ENCODE data around the gene TEX13B.

TEX13B gene, protein sequence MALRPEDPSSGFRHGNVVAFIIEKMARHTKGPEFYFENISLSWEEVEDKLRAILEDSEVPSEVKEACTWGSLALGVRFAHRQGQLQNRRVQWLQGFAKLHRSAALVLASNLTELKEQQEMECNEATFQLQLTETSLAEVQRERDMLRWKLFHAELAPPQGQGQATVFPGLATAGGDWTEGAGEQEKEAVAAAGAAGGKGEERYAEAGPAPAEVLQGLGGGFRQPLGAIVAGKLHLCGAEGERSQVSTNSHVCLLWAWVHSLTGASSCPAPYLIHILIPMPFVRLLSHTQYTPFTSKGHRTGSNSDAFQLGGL

DNA sequence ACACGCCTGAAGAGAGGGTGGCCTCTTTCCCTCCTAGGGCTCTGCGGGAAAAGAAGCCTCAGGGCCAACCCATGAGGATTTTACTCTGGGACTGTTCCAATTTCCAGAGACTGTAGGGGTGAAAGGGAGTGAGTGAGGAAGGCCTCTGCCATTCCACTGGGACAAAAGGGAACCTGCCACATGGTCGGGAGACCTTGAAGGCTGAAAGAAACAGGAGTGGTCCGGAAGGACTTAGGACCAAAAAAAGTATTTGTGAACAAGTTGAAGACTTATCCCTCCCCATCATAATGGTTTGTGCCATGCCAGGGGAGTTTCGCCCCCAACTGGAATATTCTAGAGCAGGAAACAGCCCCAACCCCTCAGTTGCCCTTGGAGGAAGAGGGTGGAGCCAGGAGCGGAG lies at the start of gene TEX13B:
Gene TEX13B (minus strand): TSS at position 15 of the 400 bp plus-strand sequence. CDS start 243 bp downstream, outside the sequence.
- H4K20me1 ChIP-seq (ENCODE audit: low read depth, low read length) = no peaks in the 10 kb centered on the region
- no peak within 1 kb of the TSS for H3K9ac ChIP-seq (ENCODE audit: low read length)
- no peaks in the 10 kb centered on the region for H3K27me3 ChIP-seq (ENCODE audit: low read length)
- no peak within 1 kb of the TSS for H3K4me2 ChIP-seq (ENCODE audit: low read depth, low read length, poor library complexity, severe bottlenecking)
- TF ChIP-seq, protein P1, sequence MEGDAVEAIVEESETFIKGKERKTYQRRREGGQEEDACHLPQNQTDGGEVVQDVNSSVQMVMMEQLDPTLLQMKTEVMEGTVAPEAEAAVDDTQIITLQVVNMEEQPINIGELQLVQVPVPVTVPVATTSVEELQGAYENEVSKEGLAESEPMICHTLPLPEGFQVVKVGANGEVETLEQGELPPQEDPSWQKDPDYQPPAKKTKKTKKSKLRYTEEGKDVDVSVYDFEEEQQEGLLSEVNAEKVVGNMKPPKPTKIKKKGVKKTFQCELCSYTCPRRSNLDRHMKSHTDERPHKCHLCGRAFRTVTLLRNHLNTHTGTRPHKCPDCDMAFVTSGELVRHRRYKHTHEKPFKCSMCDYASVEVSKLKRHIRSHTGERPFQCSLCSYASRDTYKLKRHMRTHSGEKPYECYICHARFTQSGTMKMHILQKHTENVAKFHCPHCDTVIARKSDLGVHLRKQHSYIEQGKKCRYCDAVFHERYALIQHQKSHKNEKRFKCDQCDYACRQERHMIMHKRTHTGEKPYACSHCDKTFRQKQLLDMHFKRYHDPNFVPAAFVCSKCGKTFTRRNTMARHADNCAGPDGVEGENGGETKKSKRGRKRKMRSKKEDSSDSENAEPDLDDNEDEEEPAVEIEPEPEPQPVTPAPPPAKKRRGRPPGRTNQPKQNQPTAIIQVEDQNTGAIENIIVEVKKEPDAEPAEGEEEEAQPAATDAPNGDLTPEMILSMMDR (IDR thresholded peaks at IDR 0.05; ENCODE audit: insufficient read depth, low read length, poor library complexity, severe bottlenecking) = no peak
- no peak for TF ChIP-seq EZH2phosphoT487 (conservative IDR thresholded peaks at IDR 0.05; ENCODE audit: low read length)
- H3K9me2 ChIP-seq (replicated peaks; ENCODE audit: insufficient read depth, low read length) = no peaks in the 10 kb centered on the region
- no peak within 1 kb of the TSS for H3K4me3 ChIP-seq (ENCODE audit: insufficient read depth, low read length, poor library complexity, severe bottlenecking)
- no peaks in the 10 kb centered on the region for H3K36me3 ChIP-seq (ENCODE audit: low read length)
- no peaks in the 10 kb centered on the region for H3K9me3 ChIP-seq (ENCODE audit: insufficient read depth, low read length)
- no peak within 1 kb of the TSS for H3K27ac ChIP-seq (ENCODE audit: low read depth, low read length)
- no peaks in the 10 kb centered on the region for H3F3A ChIP-seq (ENCODE audit: insufficient read depth)
- no peak within 1 kb of the TSS for H2AFZ ChIP-seq (ENCODE audit: low read depth, low read length, severe bottlenecking)
- no peaks in the 10 kb centered on the region for H3K79me2 ChIP-seq (ENCODE audit: insufficient read depth, low read length)

DNA sequence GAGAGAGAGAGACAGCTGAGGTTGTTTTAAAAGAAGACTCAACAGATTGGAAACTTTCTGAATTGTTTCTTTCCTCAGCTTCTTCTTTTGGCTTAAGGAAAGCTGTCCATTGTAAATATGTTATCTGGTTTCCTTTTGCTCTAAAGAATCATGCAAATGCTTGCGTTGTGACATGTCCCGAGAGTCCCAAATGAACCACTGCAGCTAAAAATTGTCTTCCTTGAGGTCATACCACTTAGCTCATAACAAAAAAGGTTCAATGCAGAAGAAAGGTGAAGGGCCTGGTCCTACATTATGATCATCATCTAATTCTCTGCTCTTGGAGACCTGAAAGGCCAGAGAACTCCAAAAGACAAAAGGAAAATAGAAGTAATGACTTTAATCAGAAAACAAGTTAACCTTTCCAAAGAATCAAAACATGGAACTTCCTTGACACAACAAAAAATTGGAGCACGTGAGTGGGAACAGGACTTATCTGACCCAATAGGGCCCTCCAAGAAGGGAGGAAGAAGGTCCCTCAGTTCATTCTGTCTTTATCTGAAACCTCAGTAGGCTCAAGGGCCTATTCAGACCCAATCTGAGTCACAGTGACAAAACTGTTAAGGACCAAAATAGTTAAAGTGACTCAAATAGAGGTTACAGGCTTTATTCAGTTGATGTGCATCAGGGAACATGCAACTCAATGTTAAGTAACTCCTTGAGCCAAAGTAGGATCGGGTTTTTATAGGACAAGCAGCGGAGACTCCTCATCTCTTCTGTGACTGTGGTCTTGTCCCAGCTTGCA lies 48.0 kb upstream of the TEX13B start:
- H3K4me2 ChIP-seq (ENCODE audit: low read depth, low read length, poor library complexity, severe bottlenecking) = no peak overlapping the region
- no peaks in the 10 kb centered on the region for H3K27me3 ChIP-seq (ENCODE audit: low read length)
- H3K4me3 ChIP-seq (ENCODE audit: insufficient read depth, low read length, poor library complexity, severe bottlenecking) = no peak overlapping the region
- TF ChIP-seq EZH2phosphoT487 (conservative IDR thresholded peaks at IDR 0.05; ENCODE audit: low read length) = no peak
- TF ChIP-seq, protein P1 (IDR thresholded peaks at IDR 0.05; ENCODE audit: insufficient read depth, low read length, poor library complexity, severe bottlenecking) = no peak
- H3K9ac ChIP-seq (ENCODE audit: low read length) = no peak overlapping the region
- H2AFZ ChIP-seq (ENCODE audit: low read depth, low read length, severe bottlenecking) = no peak overlapping the region
- H3K36me3 ChIP-seq (ENCODE audit: low read length) = no peaks in the 10 kb centered on the region
- no peaks in the 10 kb centered on the region for H3K79me2 ChIP-seq (ENCODE audit: insufficient read depth, low read length)
- H3F3A ChIP-seq (ENCODE audit: insufficient read depth) = no peaks in the 10 kb centered on the region
- no peaks in the 10 kb centered on the region for H4K20me1 ChIP-seq (ENCODE audit: low read depth, low read length)
- H3K9me2 ChIP-seq (replicated peaks; ENCODE audit: insufficient read depth, low read length) = no peaks in the 10 kb centered on the region
- no peak overlapping the region for H3K27ac ChIP-seq (ENCODE audit: low read depth, low read length)
- no peaks in the 10 kb centered on the region for H3K9me3 ChIP-seq (ENCODE audit: insufficient read depth, low read length)

DNA sequence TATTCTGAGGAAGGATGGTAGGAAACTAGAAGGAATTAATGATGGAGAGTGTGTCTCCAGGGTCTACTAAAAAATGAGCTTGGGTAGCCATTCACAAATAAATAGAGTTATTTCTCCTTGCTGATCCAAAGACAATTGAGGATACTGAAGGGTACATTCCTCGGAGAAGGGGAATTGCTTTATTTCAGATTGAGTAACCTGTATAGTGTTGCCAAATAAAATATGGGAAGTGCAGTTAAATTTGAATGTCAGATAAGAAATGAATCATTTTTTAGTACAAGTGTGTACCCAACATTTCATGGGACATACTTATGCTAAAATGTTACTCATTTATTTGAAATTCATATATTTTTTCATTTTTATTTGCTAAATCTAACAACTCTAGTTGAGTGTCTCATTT lies 46.7 kb upstream of the TEX13B start:
- H4K20me1 ChIP-seq (ENCODE audit: low read depth, low read length) = no peaks in the 10 kb centered on the region
- H3K36me3 ChIP-seq (ENCODE audit: low read length) = no peaks in the 10 kb centered on the region
- no peak overlapping the region for H2AFZ ChIP-seq (ENCODE audit: low read depth, low read length, severe bottlenecking)
- H3K4me2 ChIP-seq (ENCODE audit: low read depth, low read length, poor library complexity, severe bottlenecking) = no peak overlapping the region
- H3K4me3 ChIP-seq (ENCODE audit: insufficient read depth, low read length, poor library complexity, severe bottlenecking) = no peak overlapping the region
- H3K9me3 ChIP-seq (ENCODE audit: insufficient read depth, low read length) = no peaks in the 10 kb centered on the region
- no peak overlapping the region for H3K27ac ChIP-seq (ENCODE audit: low read depth, low read length)
- no peaks in the 10 kb centered on the region for H3K79me2 ChIP-seq (ENCODE audit: insufficient read depth, low read length)
- H3F3A ChIP-seq (ENCODE audit: insufficient read depth) = no peaks in the 10 kb centered on the region
- no peak overlapping the region for H3K9ac ChIP-seq (ENCODE audit: low read length)
- no peaks in the 10 kb centered on the region for H3K9me2 ChIP-seq (replicated peaks; ENCODE audit: insufficient read depth, low read length)
- TF ChIP-seq, protein P1 (IDR thresholded peaks at IDR 0.05; ENCODE audit: insufficient read depth, low read length, poor library complexity, severe bottlenecking) = no peak
- no peak for TF ChIP-seq EZH2phosphoT487 (conservative IDR thresholded peaks at IDR 0.05; ENCODE audit: low read length)
- no peaks in the 10 kb centered on the region for H3K27me3 ChIP-seq (ENCODE audit: low read length)
